Measurements from ENCODE around the gene RIN2.

RIN2 gene

GRCh38 chr20:19758133-19758500 lies at the start of gene RIN2:
RIN2 (plus strand) TSS chr20:19758258; CDS start chr20:19889602, 131,344 bp downstream.
- no peak for DNase-seq

GRCh38 chr20:19709635-19710335 lies 48.3 kb upstream of the RIN2 start:
- no peak for DNase-seq

- no peak for DNase-seq
Measured at GRCh38 chr20:19710336-19711120, 47.5 kb upstream of the RIN2 start.

- DNase-seq: no peak
Measured at GRCh38 chr20:19711126-19711525, 46.9 kb upstream of the RIN2 start.

GRCh38 chr20:19712721-19713260 lies 45.3 kb upstream of the RIN2 start:
- no peak for DNase-seq

- DNase-seq: no peak
Measured at GRCh38 chr20:19713822-19714578, 44.1 kb upstream of the RIN2 start.

- no peak for DNase-seq
Measured at GRCh38 chr20:19714579-19714840, 43.5 kb upstream of the RIN2 start.

GRCh38 chr20:19715986-19716385 lies 42.1 kb upstream of the RIN2 start:
- DNase-seq: no peak

- no peak for DNase-seq
Measured at GRCh38 chr20:19718880-19719279, 39.2 kb upstream of the RIN2 start.

GRCh38 chr20:19720991-19721390 lies 37.1 kb upstream of the RIN2 start:
- no peak for DNase-seq

GRCh38 chr20:19723051-19723450 lies 35.0 kb upstream of the RIN2 start:
- DNase-seq: no peak

GRCh38 chr20:19723813-19724430 lies 34.1 kb upstream of the RIN2 start:
- no peak for DNase-seq

- DNase-seq: no peak
Measured at GRCh38 chr20:19725373-19725772, 32.7 kb upstream of the RIN2 start.

GRCh38 chr20:19725814-19726525 lies 32.1 kb upstream of the RIN2 start:
- no peak for DNase-seq

GRCh38 chr20:19727251-19727847 lies 30.7 kb upstream of the RIN2 start:
- no peak for DNase-seq

- no peak for DNase-seq
Measured at GRCh38 chr20:19729672-19730071, 28.4 kb upstream of the RIN2 start.

GRCh38 chr20:19730706-19731105 lies 27.4 kb upstream of the RIN2 start:
- DNase-seq: no peak

- no peak for DNase-seq
Measured at GRCh38 chr20:19734811-19735210, 23.2 kb upstream of the RIN2 start.

- DNase-seq: no peak
Measured at GRCh38 chr20:19735446-19735845, 22.6 kb upstream of the RIN2 start.

- no peak for DNase-seq
Measured at GRCh38 chr20:19737025-19737424, 21.0 kb upstream of the RIN2 start.

GRCh38 chr20:19738951-19739350 lies 19.1 kb upstream of the RIN2 start:
- no peak for DNase-seq

- DNase-seq: no peak
Measured at GRCh38 chr20:19739351-19739750, 18.7 kb upstream of the RIN2 start.

Measured in CD4-positive, alpha-beta T cell treated with Interleukin-10 for 1 hour (primary cell).